ENCODE data around the gene TMEM150C.

- TF ChIP-seq CTCF (IDR thresholded peaks at IDR 0.05; ENCODE audit: insufficient read depth, low read length) (no peak), SPI1 (IDR thresholded peaks at IDR 0.05; ENCODE audit: borderline replicate concordance, low read depth) (no peak), POLR2AphosphoS5 (IDR thresholded peaks at IDR 0.05; ENCODE audit: low read depth) (no peak), REST (IDR thresholded peaks at IDR 0.05; ENCODE audit: insufficient replicate concordance, low read depth) (no peak)
Measured at GRCh38 chr4:82513382-82513781, 48.4 kb downstream of the TMEM150C start.
